Activated T-cell treated with anti-CD3 and anti-CD28 coated beads for 4 hours (primary cell): Measurements from ENCODE around the gene MITD1.
"Not testable (repeated sequence)": the region's sequence is repeated elsewhere in the genome, so short reads cannot be mapped to it uniquely, and the experiment has no call there.

Experiments
- DNase-seq: peaks from one replicate; pipeline ENCODE4 v3.0.0-alpha.2; 2020

MITD1 gene

DNA sequence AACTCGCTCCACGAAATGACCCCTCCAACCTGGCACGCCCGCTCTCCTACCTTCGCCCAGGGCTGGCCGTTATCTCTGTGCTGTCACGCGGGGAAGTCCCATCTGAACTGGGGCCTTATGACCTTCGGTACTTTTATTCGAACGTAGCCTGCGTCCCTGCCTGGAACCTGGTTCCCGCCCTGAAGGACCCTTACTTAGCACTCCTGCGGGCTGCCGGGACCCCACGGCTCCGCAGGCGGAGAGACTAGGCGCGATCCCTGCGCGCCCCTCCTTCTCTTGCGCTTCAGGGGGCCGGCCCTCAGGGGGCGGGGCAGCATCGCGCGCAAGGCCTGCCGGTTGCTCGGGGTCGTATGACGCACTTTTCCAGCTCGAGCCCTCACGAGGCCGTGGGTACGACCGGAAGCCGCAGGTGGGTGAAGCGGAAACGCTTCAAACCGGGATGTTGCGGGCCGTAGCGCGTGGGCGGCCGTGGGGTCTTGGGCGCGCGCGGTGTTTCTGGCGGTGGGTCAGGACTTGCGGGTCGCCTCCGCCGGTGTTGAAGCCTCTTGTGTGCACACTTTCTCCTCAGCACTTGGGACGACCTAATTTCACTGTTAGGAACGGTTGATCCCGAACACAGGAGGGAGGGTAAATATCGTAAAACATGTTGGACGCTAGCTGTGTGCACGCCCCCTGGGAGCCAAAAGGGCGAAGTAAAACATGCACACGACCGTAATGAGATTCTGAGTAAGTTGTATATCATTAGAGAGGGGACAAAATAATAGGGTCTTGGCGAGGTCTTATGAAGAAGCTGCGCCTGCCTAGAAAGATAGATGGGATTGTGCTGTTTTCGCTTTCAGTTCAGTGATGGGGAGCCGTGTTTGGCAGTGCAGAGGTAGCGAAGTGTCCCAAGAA is 26.0 kb downstream of the MITD1 start, which contains the start of the genes LIPT1 and TSGA10:
Gene LIPT1 (plus strand): TSS at position 325 of the 894 bp plus-strand sequence. CDS start 6,991 bp downstream, outside the sequence.
Gene TSGA10 (minus strand): TSS at position 300 of the 894 bp plus-strand sequence. CDS start 45,503 bp downstream, outside the sequence.
- DNase-seq: peak; percentile 87

DNA sequence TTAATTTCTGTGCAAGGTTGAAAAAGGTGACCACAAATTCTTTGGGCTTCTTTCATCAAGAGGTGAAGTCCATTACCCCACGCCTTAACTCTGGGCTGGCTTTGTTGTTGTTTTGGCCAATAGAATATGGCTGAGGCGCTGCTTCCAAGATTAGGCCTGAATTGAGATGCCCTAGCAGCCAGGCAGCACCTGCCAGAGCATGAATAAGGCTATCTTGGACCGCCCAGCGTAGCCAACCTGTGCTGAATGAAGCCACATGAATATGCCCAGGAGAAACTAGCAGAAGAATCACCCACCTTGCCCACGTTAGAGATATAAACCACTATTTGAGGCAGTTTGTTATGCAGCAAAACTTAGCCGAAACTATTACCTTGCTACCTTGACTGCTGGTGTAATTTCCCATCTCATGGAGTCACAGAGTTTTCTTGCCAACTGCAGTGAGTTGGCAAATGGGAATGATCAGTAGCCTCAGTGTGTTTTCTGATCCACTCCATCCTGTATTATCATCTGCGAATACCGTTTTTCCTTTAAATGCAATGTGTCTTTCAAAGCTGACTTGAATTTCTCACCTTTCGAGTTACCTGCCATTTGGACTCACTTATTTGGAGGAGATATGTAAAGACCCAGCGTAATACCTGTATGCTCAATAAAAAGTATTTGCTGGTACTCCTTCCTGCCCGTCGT is 26.8 kb downstream of the MITD1 start:
- no peak for DNase-seq

GRCh38 chr2:99152199-99152895 is 28.5 kb downstream of the MITD1 start:
- DNase-seq: no peak

- no peak for DNase-seq
These were observed 30.2 kb downstream of the MITD1 start for GRCh38 chr2:99150706-99151105.

DNA sequence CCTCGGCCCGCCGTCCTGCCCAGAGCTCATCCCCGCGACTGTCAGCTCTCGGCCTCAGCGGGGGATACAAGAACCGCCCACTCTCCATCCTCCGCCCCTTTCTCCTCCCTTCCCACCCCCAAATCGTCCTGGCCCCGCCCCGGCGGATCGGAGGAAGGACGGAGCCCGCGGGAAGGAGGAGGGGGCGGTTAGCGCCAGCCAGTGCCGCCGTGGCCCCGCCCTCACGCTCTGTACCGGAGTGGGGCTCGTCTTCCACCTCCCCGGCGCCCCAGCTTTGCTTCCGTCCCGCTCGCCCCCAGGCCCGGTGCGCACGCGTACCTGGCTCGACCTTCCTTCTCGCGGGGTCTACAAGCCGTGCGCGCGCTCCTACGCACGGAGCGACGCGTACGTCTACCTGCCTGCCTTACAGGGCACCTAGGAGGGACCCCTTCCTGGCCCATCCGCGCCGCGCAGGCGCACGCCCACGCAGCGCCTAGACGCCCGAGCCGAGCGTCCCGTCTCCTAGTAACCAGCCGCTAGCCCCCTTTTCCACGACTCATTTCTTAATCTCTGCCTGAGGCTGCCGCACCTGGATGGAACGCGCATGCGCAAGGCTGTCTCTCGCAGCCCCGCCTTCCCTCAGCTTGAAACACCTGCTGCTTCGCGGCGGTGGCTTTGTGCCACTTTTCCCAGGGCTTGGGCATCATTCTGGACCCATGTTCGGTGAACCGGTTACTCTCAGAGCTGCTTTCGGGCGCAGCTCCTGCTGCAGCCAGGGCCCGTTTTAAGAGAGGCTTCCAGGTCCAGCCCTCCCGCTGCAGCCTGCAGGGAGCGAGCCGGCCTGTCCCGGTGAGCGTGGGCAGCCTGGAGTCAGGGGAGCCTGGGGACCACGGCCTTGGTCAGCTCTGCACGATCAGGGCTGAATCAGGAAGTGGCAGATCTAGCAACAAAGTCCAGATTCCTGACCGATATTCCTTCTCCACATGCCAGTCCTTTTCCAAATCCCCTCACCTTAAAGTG is 39.4 kb downstream of the MITD1 start, which contains the start of gene C2orf15:
Gene C2orf15 (plus strand): TSS at position 598 of the 999 bp plus-strand sequence. CDS start 8,852 bp downstream, outside the sequence.
- DNase-seq: peak; percentile 97

DNA sequence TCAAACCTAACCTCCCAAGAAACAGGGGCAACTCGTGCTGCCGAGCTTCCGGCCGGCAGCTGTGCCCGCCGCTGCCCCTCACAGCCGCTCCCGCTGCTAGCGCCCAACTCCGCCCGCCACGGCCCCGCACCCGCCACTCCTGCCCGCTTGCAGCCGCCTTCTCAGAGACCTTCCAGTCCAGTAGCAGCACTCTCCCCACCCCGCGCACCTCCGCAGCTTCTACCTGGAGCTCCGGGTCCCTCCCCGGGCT is 40.1 kb downstream of the MITD1 start:
- no peak for DNase-seq

DNA sequence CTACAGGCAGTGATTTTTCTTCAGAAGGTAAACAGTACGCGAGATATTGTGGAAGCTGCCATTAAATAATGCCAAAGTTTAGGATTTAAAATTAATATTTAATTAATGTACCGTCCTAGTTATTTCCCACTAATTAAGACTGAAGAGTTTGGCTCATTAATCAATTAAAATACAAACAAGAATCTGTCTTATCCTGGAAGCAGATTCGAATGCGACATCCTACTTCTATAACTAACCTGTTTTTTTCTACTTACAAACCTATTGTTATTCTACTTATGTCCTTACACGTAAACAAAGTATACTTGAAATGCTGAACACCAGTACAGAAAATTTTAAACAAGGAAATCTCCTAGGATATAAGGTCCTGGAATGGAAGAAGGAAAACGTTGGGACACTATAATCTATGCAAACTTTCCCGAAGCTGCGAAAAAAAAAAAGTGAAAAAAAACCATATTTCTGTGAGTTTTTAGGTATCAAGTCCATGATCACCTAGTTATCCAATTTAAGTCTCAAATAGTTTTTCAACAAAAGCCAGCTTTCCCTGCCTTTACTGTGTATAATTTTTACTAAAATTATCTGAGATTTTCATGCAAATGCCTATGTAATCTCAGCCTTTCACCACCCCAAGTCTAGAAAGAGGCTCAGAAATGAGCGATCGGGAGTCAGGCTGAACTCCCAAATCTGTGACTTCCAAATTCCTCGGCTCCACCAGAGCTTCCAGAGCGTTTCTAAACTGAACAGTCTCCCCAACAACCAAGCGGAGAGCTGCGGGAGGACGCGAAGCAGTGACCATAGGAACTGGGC is 40.6 kb downstream of the MITD1 start:
- no peak for DNase-seq

DNA sequence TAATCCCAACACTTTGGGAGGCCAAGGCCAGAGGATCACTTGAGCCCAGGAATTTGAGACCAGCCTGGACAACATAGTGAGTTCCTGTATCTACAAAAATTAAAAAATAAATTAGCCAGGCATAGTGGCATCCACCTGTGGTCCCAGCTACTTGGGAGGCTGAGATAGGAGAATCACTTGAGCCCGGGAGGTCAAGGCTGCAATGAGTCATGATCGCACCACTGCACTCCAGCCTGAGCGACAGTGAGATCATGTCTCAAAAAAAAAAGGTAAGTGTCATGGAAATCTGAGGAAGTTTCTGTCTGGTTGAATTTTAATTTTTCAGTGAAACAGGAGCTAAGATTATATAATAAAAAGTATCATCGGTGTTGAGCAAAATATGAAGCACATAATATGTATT is 41.9 kb downstream of the MITD1 start:
- no peak for DNase-seq

- DNase-seq: not testable (repeated sequence)
These were observed 45.8 kb downstream of the MITD1 start for GRCh38 chr2:99135044-99135556.

DNA sequence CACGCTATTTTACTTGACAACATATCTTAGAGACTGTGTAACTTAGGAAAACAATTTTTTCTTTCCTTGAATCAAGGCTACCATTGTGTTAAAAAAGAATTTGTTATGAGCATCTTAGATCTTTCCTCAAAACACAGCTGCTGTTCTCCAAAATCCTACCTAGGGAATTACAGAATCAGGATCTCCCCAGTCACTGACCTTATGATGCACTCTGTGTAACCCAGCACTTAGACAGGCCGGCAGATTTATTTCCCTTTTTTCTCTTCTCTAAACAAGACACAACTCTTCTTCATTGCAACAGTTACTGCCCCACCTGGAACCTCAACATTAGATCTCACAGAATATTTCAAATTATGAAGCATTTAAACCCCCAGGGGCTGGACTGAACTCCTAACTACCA is 52.9 kb downstream of the MITD1 start:
- no peak for DNase-seq
